Astrocyte (in vitro differentiated cells and primary cell): Measurements from ENCODE around the gene GINS2. TPM values are rescaled to one million over a fixed set of nuclear protein-coding genes. Genes with fewer than 3 reads are reported as not detected.

Experiments used
- DNase-seq: peaks from one replicate; pipeline ENCODE4 v3.0.0-alpha.2; 2010; ENCODE audit warnings: low read depth
- FAIRE-seq: peaks from 2 replicates; lab custom pipeline; 2011; peaks lifted over from hg19 to GRCh38; lab: Jason Lieb, UNC
- H2AFZ ChIP-seq: 2 replicates; pipeline ENCODE4 v1.6.0; 2012; ENCODE audit warnings: low read depth, low read length, inconsistent platforms
- H3K27ac ChIP-seq: 2 replicates; pipeline ENCODE4 v1.5.1; 2011; ENCODE audit warnings: low read depth, low read length, inconsistent platforms
- H3K27me3 ChIP-seq: 2 replicates; pipeline ENCODE4 v1.6.0; 2011; ENCODE audit warnings: low read length, inconsistent platforms; ENCODE audit not compliant: insufficient read depth
- H3K36me3 ChIP-seq: 2 replicates; pipeline ENCODE4 v1.5.1; 2011; ENCODE audit warnings: low read length, inconsistent platforms; ENCODE audit not compliant: insufficient read depth
- H3K4me1 ChIP-seq: 2 replicates; pipeline ENCODE4 v1.5.1; 2011; ENCODE audit warnings: low read length, inconsistent platforms; ENCODE audit not compliant: insufficient read depth
- H3K4me2 ChIP-seq: 2 replicates; pipeline ENCODE4 v1.6.0; 2012; ENCODE audit warnings: low read length, inconsistent platforms
- H3K4me3 ChIP-seq: 2 replicates; pipeline ENCODE4 v1.5.1; 2011; ENCODE audit warnings: low read depth, mild to moderate bottlenecking, low read length, inconsistent platforms; ENCODE audit not compliant: insufficient read depth
- H3K79me2 ChIP-seq: 2 replicates; pipeline ENCODE4 v1.6.0; 2012; ENCODE audit warnings: mild to moderate bottlenecking, low read length, inconsistent platforms; ENCODE audit not compliant: insufficient read depth
- H3K9ac ChIP-seq: 2 replicates; pipeline ENCODE4 v1.6.0; 2012; ENCODE audit warnings: mild to moderate bottlenecking, low read length, inconsistent platforms
- H3K9me3 ChIP-seq: 2 replicates; pipeline ENCODE4 v1.5.1; 2012; ENCODE audit warnings: low read depth, mild to moderate bottlenecking, low read length, inconsistent platforms; ENCODE audit not compliant: insufficient read depth
- H4K20me1 ChIP-seq: 2 replicates; pipeline ENCODE4 v1.6.0; 2012; ENCODE audit warnings: low read length, inconsistent platforms; ENCODE audit not compliant: insufficient read depth
- H3K27ac Mint-ChIP-seq: one replicate; pipeline ENCODE4 v1.8.0; 2021; ENCODE audit warnings: mild to moderate bottlenecking, mixed read lengths; ENCODE audit not compliant: unreplicated experiment
- H3K27me3 Mint-ChIP-seq: one replicate; pipeline ENCODE4 v1.8.0; 2021; ENCODE audit warnings: low read depth, mixed read lengths; ENCODE audit not compliant: unreplicated experiment
- H3K36me3 Mint-ChIP-seq: one replicate; pipeline ENCODE4 v1.8.0; 2021; ENCODE audit warnings: low read depth, mixed read lengths; ENCODE audit not compliant: unreplicated experiment
- H3K4me1 Mint-ChIP-seq: one replicate; pipeline ENCODE4 v1.8.0; 2021; ENCODE audit warnings: low read depth, mixed read lengths; ENCODE audit not compliant: unreplicated experiment
- H3K4me3 Mint-ChIP-seq: one replicate; pipeline ENCODE4 v1.8.0; 2021; ENCODE audit warnings: mild to moderate bottlenecking, moderate library complexity, mixed read lengths; ENCODE audit not compliant: unreplicated experiment
- H3K9me3 Mint-ChIP-seq: one replicate; pipeline ENCODE4 v1.8.0; 2021; ENCODE audit warnings: mild to moderate bottlenecking, mixed read lengths; ENCODE audit not compliant: unreplicated experiment
- CTCF ChIP-seq: IDR thresholded peaks from 2 replicates; pipeline ENCODE4 v1.5.1; 2011; ENCODE audit warnings: low read depth, mild to moderate bottlenecking, inconsistent platforms, low read length, moderate library complexity; ENCODE audit not compliant: insufficient read depth
- EZH2 ChIP-seq: IDR thresholded peaks from 2 replicates; pipeline ENCODE4 v1.6.1; 2012; ENCODE audit warnings: mild to moderate bottlenecking, low read length, inconsistent platforms; ENCODE audit not compliant: insufficient read depth
- total RNA-seq: library from RNA; stranded (reverse); gene quantifications from 2 replicates; pipeline ENCODE4 v1.2.1, GENCODE V29; 2021

Gene GINS2
- total RNA-seq, 1 donor from 2014 or later, result 3.4 TPM

- no peak for FAIRE-seq
- H4K20me1 ChIP-seq, result peaks cover 96% of the 10 kb centered on the region
These were observed 50.7 kb downstream of the GINS2 start for GRCh38 chr16:85637808-85638647.

GRCh38 chr16:85637061-85637807 lies 51.5 kb downstream of the GINS2 start:
- Histone ChIP-seq H3K27ac (no peak overlapping the region), H3K27me3 (no peaks in the 10 kb centered on the region), H3K36me3 (no peaks in the 10 kb centered on the region), H3K79me2 (no peaks in the 10 kb centered on the region), H3K4me2 (no peak overlapping the region), H3K9me3 (no peaks in the 10 kb centered on the region), H4K20me1 (peaks cover 97% of the 10 kb centered on the region), H3K4me1 (no peaks in the 10 kb centered on the region), H2AFZ (no peak overlapping the region), H3K9ac (no peak overlapping the region), H3K4me3 (no peak overlapping the region)
- Mint-ChIP-seq H3K27ac (no peak overlapping the region), H3K9me3 (no peaks in the 10 kb centered on the region), H3K4me3 (no peak overlapping the region), H3K36me3 (no peaks in the 10 kb centered on the region), H3K27me3 (no peaks in the 10 kb centered on the region), H3K4me1 (no peaks in the 10 kb centered on the region)
- FAIRE-seq (no peak), DNase-seq (no peak)
- TF ChIP-seq EZH2 (no peak), CTCF (no peak)

More at GRCh38 chr16:85637808-85638647, 50.7 kb downstream of the GINS2 start:
- Histone ChIP-seq H3K9me3 (no peaks in the 10 kb centered on the region), H3K4me3 (no peak overlapping the region), H3K27ac (no peak overlapping the region), H3K36me3 (no peaks in the 10 kb centered on the region), H3K9ac (no peak overlapping the region), H3K4me2 (no peak overlapping the region), H3K79me2 (no peaks in the 10 kb centered on the region), H3K27me3 (no peaks in the 10 kb centered on the region), H3K4me1 (no peaks in the 10 kb centered on the region), H2AFZ (no peak overlapping the region)
- no peaks in the 10 kb centered on the region for H3K27me3 Mint-ChIP-seq
- H3K9me3 Mint-ChIP-seq, result no peaks in the 10 kb centered on the region
- DNase-seq, result no peak
- H3K4me1 Mint-ChIP-seq, result no peaks in the 10 kb centered on the region
- TF ChIP-seq CTCF (no peak), EZH2 (no peak)
- no peak overlapping the region for H3K27ac Mint-ChIP-seq
- H3K4me3 Mint-ChIP-seq, result no peak overlapping the region
- peaks cover 2% of the 10 kb centered on the region for H3K36me3 Mint-ChIP-seq
